GM12872 (cell line): ENCODE data around the gene ZFP1.

Experiments used
- CTCF ChIP-seq: IDR thresholded peaks from 3 replicates; pipeline ENCODE4 v1.5.1; 2011; ENCODE audit warnings: low read depth, mild to moderate bottlenecking, low read length, moderate library complexity; ENCODE audit not compliant: insufficient read depth

The ZFP1 gene

GRCh38 chr16:75122609-75123008 is 25.7 kb upstream of the ZFP1 start:
- no peak for TF ChIP-seq CTCF

GRCh38 chr16:75127713-75128415 is 20.5 kb upstream of the ZFP1 start:
- no peak for TF ChIP-seq CTCF

- no peak for TF ChIP-seq CTCF
Observed at GRCh38 chr16:75130150-75130771, 18.1 kb upstream of the ZFP1 start.

- no peak for TF ChIP-seq CTCF
Observed at GRCh38 chr16:75131081-75131480, 17.2 kb upstream of the ZFP1 start.

GRCh38 chr16:75138233-75138632 is 10.1 kb upstream of the ZFP1 start:
- TF ChIP-seq CTCF = no peak

- no peak for TF ChIP-seq CTCF
Observed at GRCh38 chr16:75138636-75139035, 9.7 kb upstream of the ZFP1 start.

- TF ChIP-seq CTCF = no peak
Observed at GRCh38 chr16:75139498-75139897, 8.8 kb upstream of the ZFP1 start.
